Stimulated activated CD8-positive, alpha-beta memory T cell treated with anti-CD3 and anti-CD28 coated beads, Interleukin-2, amount 100 ng/mL, for 48 hours (primary cell): ENCODE results near the gene KCNH8.

Source experiments
- DNase-seq, 2 donors: peaks; one replicate each; pipeline ENCODE4 v3.0.0-alpha.2; 2020; ENCODE audit warnings: low read depth in 2 of 2

The KCNH8 gene

GRCh38 chr3:19364148-19364547 lies 215.8 kb downstream of the KCNH8 start:
- DNase-seq: no peak

- no peak for DNase-seq
These were observed 217.2 kb downstream of the KCNH8 start for GRCh38 chr3:19365471-19365870.

- no peak for DNase-seq
These were observed 236.6 kb downstream of the KCNH8 start for GRCh38 chr3:19384868-19385267.

GRCh38 chr3:19392150-19392549 lies 243.8 kb downstream of the KCNH8 start:
- no peak for DNase-seq

- no peak for DNase-seq
These were observed 246.6 kb downstream of the KCNH8 start for GRCh38 chr3:19394946-19395345.

GRCh38 chr3:19396726-19397125 lies 248.4 kb downstream of the KCNH8 start:
- DNase-seq: no peak

- DNase-seq: no peak
These were observed 251.0 kb downstream of the KCNH8 start for GRCh38 chr3:19399356-19399755.

- no peak for DNase-seq
These were observed 251.5 kb downstream of the KCNH8 start for GRCh38 chr3:19399836-19400235.

GRCh38 chr3:19420159-19420558 lies 271.8 kb downstream of the KCNH8 start:
- DNase-seq: no peak

- no peak for DNase-seq
These were observed 277.5 kb downstream of the KCNH8 start for GRCh38 chr3:19425825-19426224.

GRCh38 chr3:19427422-19428149 lies 279.3 kb downstream of the KCNH8 start:
- no peak for DNase-seq

GRCh38 chr3:19428729-19429128 lies 280.4 kb downstream of the KCNH8 start:
- DNase-seq: no peak

GRCh38 chr3:19432669-19433068 lies 284.4 kb downstream of the KCNH8 start:
- DNase-seq: no peak

GRCh38 chr3:19436746-19437145 lies 288.4 kb downstream of the KCNH8 start:
- no peak for DNase-seq

- no peak for DNase-seq
These were observed 291.6 kb downstream of the KCNH8 start for GRCh38 chr3:19439944-19440343.

- DNase-seq: no peak
These were observed 297.8 kb downstream of the KCNH8 start for GRCh38 chr3:19446138-19446537.

- no peak for DNase-seq
These were observed 298.4 kb downstream of the KCNH8 start for GRCh38 chr3:19446687-19447086.

- DNase-seq: no peak
These were observed 307.2 kb downstream of the KCNH8 start for GRCh38 chr3:19455546-19455945.

GRCh38 chr3:19456738-19457137 lies 308.4 kb downstream of the KCNH8 start:
- DNase-seq: no peak

- no peak for DNase-seq
These were observed 309.1 kb downstream of the KCNH8 start for GRCh38 chr3:19457449-19457848.

GRCh38 chr3:19467761-19468160 lies 319.5 kb downstream of the KCNH8 start:
- no peak for DNase-seq

- DNase-seq: no peak
These were observed 322.8 kb downstream of the KCNH8 start for GRCh38 chr3:19471138-19471537.

- DNase-seq: no peak
These were observed 325.8 kb downstream of the KCNH8 start for GRCh38 chr3:19473971-19474580.

- DNase-seq: no peak
These were observed 328.0 kb downstream of the KCNH8 start for GRCh38 chr3:19476281-19476680.
